GM12864 (cell line): Measurements from ENCODE around the gene PIK3R2.

Experiments used
- DNase-seq: peaks from one replicate; pipeline ENCODE4 v3.0.0-alpha.2; 2011; ENCODE audit warnings: low read depth
- H3K4me3 ChIP-seq: 2 replicates; pipeline ENCODE4 v1.5.1; 2011; ENCODE audit warnings: mild to moderate bottlenecking, low read depth, low read length, control low read depth
- CTCF ChIP-seq: IDR thresholded peaks from 2 replicates; pipeline ENCODE4 v1.5.1; 2011; ENCODE audit warnings: low read depth, mild to moderate bottlenecking, moderate library complexity, low read length, control low read depth, inconsistent platforms; ENCODE audit errors: missing control alignments

The PIK3R2 gene

GRCh38 chr19:18164072-18164471 lies 11.1 kb downstream of the PIK3R2 start:
- H3K4me3 ChIP-seq: no peak overlapping the region
- no peak for TF ChIP-seq CTCF
- no peak for DNase-seq

GRCh38 chr19:18165794-18166544 lies 13.0 kb downstream of the PIK3R2 start:
- DNase-seq: no peak
- TF ChIP-seq CTCF: no peak
- H3K4me3 ChIP-seq: no peak overlapping the region

- no peak for TF ChIP-seq CTCF
- DNase-seq: no peak
- H3K4me3 ChIP-seq: no peak overlapping the region
Measured at GRCh38 chr19:18167011-18167410, 14.0 kb downstream of the PIK3R2 start.

- peak overlapping the region; percentile 49 for H3K4me3 ChIP-seq
- peak; percentile 93 for TF ChIP-seq CTCF
- DNase-seq: no peak
Measured at GRCh38 chr19:18167975-18168645, 15.1 kb downstream of the PIK3R2 start.

GRCh38 chr19:18168673-18169381 lies 15.9 kb downstream of the PIK3R2 start:
- no peak for TF ChIP-seq CTCF
- peak overlapping the region; percentile 49 for H3K4me3 ChIP-seq
- no peak for DNase-seq

GRCh38 chr19:18170714-18171255 lies 17.8 kb downstream of the PIK3R2 start:
- no peak overlapping the region for H3K4me3 ChIP-seq
- DNase-seq: no peak
- no peak for TF ChIP-seq CTCF
